Testis (tissue), 5 donors: ENCODE measurements around the gene IL5RA. TPM values are rescaled to one million over a fixed set of nuclear protein-coding genes. Genes with fewer than 3 reads are reported as not detected.
A peak's percentile ranks its signal among the peaks of the same experiment; 100 is the strongest.

Experiments
- DNase-seq: peaks from one replicate; pipeline ENCODE4 v3.0.0-alpha.2; 2019
- H3K27ac ChIP-seq, 2 donors: fragments of 200-600 bp; sonication (generic); one replicate each; pipeline ENCODE4 v1.5.1; 2019
- H3K27me3 ChIP-seq: fragments of 200-600 bp; sonication (generic); one replicate; pipeline ENCODE4 v1.5.1; 2019
- H3K36me3 ChIP-seq: fragments of 200-600 bp; sonication (generic); one replicate; pipeline ENCODE4 v1.5.1; 2017; ENCODE audit warnings: low read depth; ENCODE audit errors: missing control alignments
- H3K4me1 ChIP-seq: fragments of 200-600 bp; sonication (generic); one replicate; pipeline ENCODE4 v1.5.1; 2019
- H3K4me3 ChIP-seq, 2 donors: fragments of 200-600 bp; sonication (generic); one replicate each; pipeline ENCODE4 v1.5.1; 2017 to 2019
- H3K9me3 ChIP-seq: fragments of 200-600 bp; sonication (generic); one replicate; pipeline ENCODE4 v1.5.1; 2017
- POLR2A ChIP-seq: fragments of 450-650 bp; IDR thresholded peaks from one replicate; pipeline ENCODE4 v1.6.1; 2017; ENCODE audit warnings: antibody characterized with exemption, mild to moderate bottlenecking, moderate library complexity
- WGBS, 2 donors: methylation state at CpG; one replicate each; pipeline ENCODE4 v1.1.5; 2018; 5-methylcytosine and 5-hydroxymethylcytosine counted together
- intact Hi-C: fragments of 100-400 bp; cut with DNase I; formaldehyde crosslinking; loops from one replicate; pipeline ENCODE4 v1.15.1; 2023; ENCODE audit warnings: low total_unique reads
- long read RNA-seq, 2 donors: transcript quantifications; one replicate each; lab custom pipeline, GENCODE V29; 2026
- polyA plus RNA-seq: library from polyadenylated mRNA; stranded (reverse); fragments of 350-450 nt; fragmentation: Illumina TruSeq; extraction: RNeasy Lipid Tissue Mini Kit (QIAGEN cat#74804); gene quantifications from one replicate; pipeline ENCODE4 v1.2.3, GENCODE V29; 2014; ENCODE audit warnings: low read depth, low replicate concordance; ENCODE audit not compliant: insufficient read depth
- total RNA-seq, 2 donors: library from RNA; depleted of rRNA; stranded (reverse); fragments of >200 nt; gene quantifications; one replicate each; pipeline ENCODE4 v1.2.3, GENCODE V29; 2016
- TF ChIP-seq, protein P1 (sequence below), 3 experiments: fragments of 450-650 bp in 2 of 3; fragments of 200-600 bp in 1 of 3; sonication (generic) in 1 of 3; IDR thresholded peaks; one replicate each; pipeline ENCODE4 v1.5.1; 2016 to 2019; ENCODE audit warnings: antibody characterized with exemption in 3 of 3, mild to moderate bottlenecking in 2 of 3, moderate library complexity in 1 of 3

Gene IL5RA
- total RNA-seq (under 1 TPM; 0.43 to 0.87 TPM), polyA plus RNA-seq (1.8 TPM)
- long read RNA-seq, donor 1: 0 reads
- long read RNA-seq, donor 2: 0 reads

GRCh38 chr3:3110299-3110630 is at the start of gene IL5RA:
Gene IL5RA (minus strand): TSS chr3:3110374. CDS start chr3:3104984, 5,390 bp downstream.
- no peaks in the 10 kb centered on the region for H3K9me3 ChIP-seq
- no peak within 1 kb of the TSS for H3K27ac ChIP-seq
- no peak within 1 kb of the TSS for H3K4me3 ChIP-seq
- no peaks in the 10 kb centered on the region for H3K27me3 ChIP-seq
- no peak for DNase-seq
- intact Hi-C loops: no loop called here
- no peaks in the 10 kb centered on the region for H3K4me1 ChIP-seq
- no peaks in the 10 kb centered on the region for H3K36me3 ChIP-seq
- 26 to 38% methylated on average over 4 of the region's 4 CpGs for WGBS, 2 donors
- TF ChIP-seq, protein P1, sequence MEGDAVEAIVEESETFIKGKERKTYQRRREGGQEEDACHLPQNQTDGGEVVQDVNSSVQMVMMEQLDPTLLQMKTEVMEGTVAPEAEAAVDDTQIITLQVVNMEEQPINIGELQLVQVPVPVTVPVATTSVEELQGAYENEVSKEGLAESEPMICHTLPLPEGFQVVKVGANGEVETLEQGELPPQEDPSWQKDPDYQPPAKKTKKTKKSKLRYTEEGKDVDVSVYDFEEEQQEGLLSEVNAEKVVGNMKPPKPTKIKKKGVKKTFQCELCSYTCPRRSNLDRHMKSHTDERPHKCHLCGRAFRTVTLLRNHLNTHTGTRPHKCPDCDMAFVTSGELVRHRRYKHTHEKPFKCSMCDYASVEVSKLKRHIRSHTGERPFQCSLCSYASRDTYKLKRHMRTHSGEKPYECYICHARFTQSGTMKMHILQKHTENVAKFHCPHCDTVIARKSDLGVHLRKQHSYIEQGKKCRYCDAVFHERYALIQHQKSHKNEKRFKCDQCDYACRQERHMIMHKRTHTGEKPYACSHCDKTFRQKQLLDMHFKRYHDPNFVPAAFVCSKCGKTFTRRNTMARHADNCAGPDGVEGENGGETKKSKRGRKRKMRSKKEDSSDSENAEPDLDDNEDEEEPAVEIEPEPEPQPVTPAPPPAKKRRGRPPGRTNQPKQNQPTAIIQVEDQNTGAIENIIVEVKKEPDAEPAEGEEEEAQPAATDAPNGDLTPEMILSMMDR (IDR thresholded peaks at IDR 0.05): no peak
- TF ChIP-seq POLR2A: no peak

- H3K4me3 ChIP-seq: no peak overlapping the region
- no peaks in the 10 kb centered on the region for H3K27me3 ChIP-seq
- no peak for TF ChIP-seq POLR2A
- TF ChIP-seq, protein P1 (IDR thresholded peaks at IDR 0.05): no peak
- no peaks in the 10 kb centered on the region for H3K4me1 ChIP-seq
- intact Hi-C loops: no loop called here
- DNase-seq: no peak
- H3K9me3 ChIP-seq: no peaks in the 10 kb centered on the region
- no peak overlapping the region for H3K27ac ChIP-seq
- H3K36me3 ChIP-seq: no peaks in the 10 kb centered on the region
- WGBS, 2 donors: 78 to 91% methylated on average over 8 of the region's 8 CpGs
Observed at GRCh38 chr3:3157484-3157883, 47.3 kb upstream of the IL5RA start.

GRCh38 chr3:3154879-3155610 is 44.9 kb upstream of the IL5RA start:
- Histone ChIP-seq H3K4me1 (no peaks in the 10 kb centered on the region), H3K4me3 (no peak overlapping the region), H3K27me3 (no peaks in the 10 kb centered on the region), H3K9me3 (no peaks in the 10 kb centered on the region), H3K27ac (no peak overlapping the region), H3K36me3 (no peaks in the 10 kb centered on the region)
- 89 to 90% methylated on average over 5 of the region's 5 CpGs for WGBS, 2 donors
- TF ChIP-seq, protein P1 (IDR thresholded peaks at IDR 0.05): no peak
- TF ChIP-seq POLR2A: no peak
- no peak for DNase-seq
- intact Hi-C loops: no loop called here

GRCh38 chr3:3151513-3151912 is 41.3 kb upstream of the IL5RA start:
- Histone ChIP-seq H3K9me3 (no peaks in the 10 kb centered on the region), H3K4me3 (no peak overlapping the region), H3K36me3 (no peaks in the 10 kb centered on the region), H3K4me1 (no peaks in the 10 kb centered on the region), H3K27me3 (no peaks in the 10 kb centered on the region), H3K27ac (peak overlapping the region in 1 of 2 donors; percentile 32)
- 52 to 67% methylated on average over 1 of the region's 1 CpG for WGBS, 2 donors
- DNase-seq: no peak
- no peak for TF ChIP-seq POLR2A
- TF ChIP-seq, protein P1 (IDR thresholded peaks at IDR 0.05): no peak
- intact Hi-C loops: no loop called here

GRCh38 chr3:3149560-3149959 is 39.4 kb upstream of the IL5RA start:
- no peak for TF ChIP-seq POLR2A
- TF ChIP-seq, protein P1 (IDR thresholded peaks at IDR 0.05): no peak
- no peaks in the 10 kb centered on the region for H3K27me3 ChIP-seq
- no peak overlapping the region for H3K27ac ChIP-seq
- 79 to 83% methylated on average over 1 of the region's 1 CpG for WGBS, 2 donors
- DNase-seq: no peak
- H3K4me3 ChIP-seq: no peak overlapping the region
- intact Hi-C loops: no loop called here
- H3K36me3 ChIP-seq: no peaks in the 10 kb centered on the region
- no peaks in the 10 kb centered on the region for H3K4me1 ChIP-seq
- H3K9me3 ChIP-seq: no peaks in the 10 kb centered on the region
